Head of caudate nucleus (tissue), 42 donors: ENCODE measurements around the gene CADPS2.

Experiments
- DNase-seq, 42 donors: peaks; one replicate each; pipeline versions ENCODE4 v3.0.0 to v3.0.0-alpha.2; 2020 to 2021; ENCODE audit warnings: mixed read lengths in 7 of 42
- intact Hi-C: fragments of 100-400 bp; cut with DNase I; formaldehyde crosslinking; loops from one replicate; pipeline ENCODE4 v1.15.0; 2022

Gene CADPS2

DNA sequence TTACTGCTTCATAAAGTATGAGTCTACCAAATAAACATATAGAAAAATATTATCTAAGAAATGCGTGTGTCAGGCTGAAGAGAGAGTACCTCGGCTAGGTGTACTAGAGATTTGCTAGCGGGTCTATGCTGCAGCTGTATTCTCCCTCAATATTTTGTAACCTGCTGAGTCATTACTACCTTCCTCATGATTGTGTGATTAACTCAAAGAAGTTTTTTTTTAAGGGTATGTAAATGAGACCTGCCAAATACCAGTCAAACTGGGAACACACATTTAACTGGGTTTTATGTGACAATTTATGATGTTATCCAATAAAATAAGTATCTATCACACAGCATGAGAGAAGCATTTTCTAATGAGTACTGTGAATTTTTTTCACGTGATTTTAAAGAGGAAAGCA, 367.8 kb downstream of the CADPS2 start:
- DNase-seq, result no peak
- intact Hi-C loops, result no loop called here

GRCh38 chr7:122517576-122517975, 368.7 kb downstream of the CADPS2 start:
- no peak for DNase-seq
- intact Hi-C loops, result no loop called here

- no peak for DNase-seq
Observed at GRCh38 chr7:122515404-122515803, 370.9 kb downstream of the CADPS2 start.

GRCh38 chr7:122511268-122511667, 375.0 kb downstream of the CADPS2 start:
- no peak for DNase-seq
- intact Hi-C loops, result no loop called here

More at GRCh38 chr7:122515404-122515803, 370.9 kb downstream of the CADPS2 start:
- intact Hi-C loops, result no loop called here

- DNase-seq, result no peak
- intact Hi-C loops, result no loop called here
Observed at GRCh38 chr7:122507591-122507990, 378.7 kb downstream of the CADPS2 start.

DNA sequence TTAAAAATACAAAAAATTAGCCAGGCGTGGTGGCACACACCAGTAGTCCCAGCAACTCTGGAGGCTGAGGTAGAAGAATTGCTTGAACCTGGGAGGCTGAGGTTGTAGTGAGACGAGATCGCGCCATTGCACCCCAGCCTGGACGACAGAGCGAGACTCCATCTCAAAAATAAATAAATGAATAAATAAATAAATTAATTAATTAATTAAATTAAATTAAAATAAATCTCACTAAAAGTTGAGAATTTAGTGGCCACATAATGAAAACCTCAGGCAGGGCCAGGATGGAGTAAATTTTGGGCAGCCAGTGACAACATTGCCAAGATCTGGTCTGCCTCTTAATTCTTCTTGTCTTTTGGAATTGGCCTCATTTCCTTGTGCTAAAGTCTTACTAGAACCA, 394.3 kb downstream of the CADPS2 start:
- DNase-seq, result no peak
- intact Hi-C loops, result no loop called here

DNA sequence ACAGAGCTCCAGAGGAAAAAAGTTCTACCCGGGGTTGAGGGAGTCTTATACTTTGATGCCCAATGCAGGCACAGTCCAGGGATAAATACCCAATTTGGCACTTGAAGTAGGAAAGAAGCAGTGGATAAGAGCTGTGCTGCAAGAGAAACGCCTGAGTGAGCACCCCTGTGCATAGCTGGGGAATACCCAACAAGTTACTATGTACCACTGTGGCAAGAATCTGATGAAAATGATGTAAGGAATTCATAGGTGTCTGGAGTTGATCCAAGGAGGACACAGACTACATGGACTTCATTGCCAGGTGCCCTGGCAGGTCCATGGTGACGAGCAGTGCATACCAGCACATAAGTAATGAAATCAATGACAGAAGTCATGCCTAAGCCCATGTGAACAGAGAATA, 398.0 kb downstream of the CADPS2 start:
- intact Hi-C loops, result no loop called here
- DNase-seq, result no peak

- intact Hi-C loops, result no loop called here
- DNase-seq, result no peak
Observed at GRCh38 chr7:122487131-122487530, 399.1 kb downstream of the CADPS2 start.

- DNase-seq, result no peak
- intact Hi-C loops, result no loop called here
Observed at GRCh38 chr7:122485856-122486255, 400.4 kb downstream of the CADPS2 start.

DNA sequence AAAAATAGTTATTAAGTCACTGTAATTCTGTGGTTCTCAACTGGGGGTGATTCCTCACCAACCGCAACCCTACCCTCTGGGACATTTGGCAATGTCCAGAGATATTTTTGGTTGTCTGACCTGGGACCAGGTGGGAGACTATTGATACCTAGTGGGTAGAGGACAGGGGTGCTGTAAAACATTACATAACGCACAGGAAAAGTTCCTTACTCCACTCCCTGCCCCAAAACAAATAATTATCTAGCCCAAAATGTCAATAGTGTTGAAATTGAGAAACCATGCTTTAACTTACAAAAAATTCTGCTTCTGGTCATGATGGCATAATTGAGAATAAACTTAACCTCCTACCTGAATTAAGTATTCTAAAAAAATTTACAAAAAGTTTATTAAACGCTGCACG, 404.0 kb downstream of the CADPS2 start:
- intact Hi-C loops, result no loop called here

GRCh38 chr7:122470859-122471258, 415.4 kb downstream of the CADPS2 start:
- intact Hi-C loops, result no loop called here
- no peak for DNase-seq

More for the DNA sequence above, 404.0 kb downstream of the CADPS2 start:
- DNase-seq, result no peak

GRCh38 chr7:122468945-122469344, 417.3 kb downstream of the CADPS2 start:
- intact Hi-C loops, result no loop called here
- peak in 2 of 42 donors; percentile 3 to 9 for DNase-seq

GRCh38 chr7:122467661-122468449, 418.4 kb downstream of the CADPS2 start:
- intact Hi-C loops, result no loop called here
- no peak for DNase-seq

DNA sequence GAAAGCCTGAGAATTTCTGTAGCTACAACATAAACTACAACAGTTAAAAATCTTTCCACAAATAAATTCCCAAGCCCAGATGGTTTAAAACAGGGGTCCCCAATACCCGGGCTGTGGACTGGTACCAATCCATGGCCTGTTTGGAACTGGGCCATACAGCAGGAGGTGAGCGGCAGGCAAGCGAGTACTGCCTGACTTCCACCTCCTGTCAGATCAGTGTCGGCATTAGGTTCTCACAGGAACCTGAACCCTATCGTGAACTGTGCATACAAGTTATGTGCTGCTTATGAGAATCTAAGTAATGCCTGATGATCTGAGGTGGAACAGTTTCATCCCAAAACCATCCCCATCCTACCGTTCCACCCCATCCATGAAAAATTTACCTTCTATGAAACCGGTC, 421.0 kb downstream of the CADPS2 start:
- DNase-seq, result no peak
- intact Hi-C loops, result no loop called here

DNA sequence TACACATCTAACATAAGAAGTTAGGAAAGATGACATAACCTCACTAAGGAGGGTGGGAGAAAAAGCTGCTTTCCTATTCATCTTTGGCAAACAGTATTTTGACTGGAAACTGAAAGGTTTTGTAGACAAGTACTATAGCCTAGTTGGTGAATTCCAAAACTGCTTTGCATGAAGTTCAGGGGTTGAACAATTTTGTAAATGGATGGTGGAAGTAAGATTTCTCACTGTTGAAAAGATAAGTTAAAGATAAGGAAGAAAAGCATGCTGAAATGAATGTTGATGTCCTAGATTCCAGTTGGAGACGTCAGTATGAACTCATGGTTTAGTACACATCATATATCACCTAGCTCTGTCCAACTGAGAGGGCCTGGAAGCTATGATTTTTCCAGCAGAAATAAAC, 422.6 kb downstream of the CADPS2 start:
- intact Hi-C loops, result no loop called here

DNA sequence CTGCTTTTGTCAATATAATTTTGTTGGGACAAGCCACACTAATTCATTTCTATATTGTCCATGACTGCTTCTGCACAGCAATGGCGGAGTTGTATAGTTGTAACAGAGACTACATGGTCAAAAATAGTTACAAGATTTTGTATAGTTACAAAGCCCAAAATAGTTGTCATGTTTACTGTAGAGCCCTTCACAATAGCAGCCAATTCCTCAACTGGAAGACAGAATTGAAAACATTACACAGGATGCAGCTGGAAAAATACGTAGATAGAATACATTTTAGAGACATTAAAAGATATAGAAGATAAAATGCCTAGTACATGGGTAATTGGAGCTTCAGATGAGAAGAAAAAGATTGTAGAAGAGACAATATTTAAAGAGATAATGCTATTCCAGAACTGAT, 425.3 kb downstream of the CADPS2 start:
- no peak for DNase-seq
- intact Hi-C loops, result no loop called here

More for the DNA sequence above, 422.6 kb downstream of the CADPS2 start:
- no peak for DNase-seq

DNA sequence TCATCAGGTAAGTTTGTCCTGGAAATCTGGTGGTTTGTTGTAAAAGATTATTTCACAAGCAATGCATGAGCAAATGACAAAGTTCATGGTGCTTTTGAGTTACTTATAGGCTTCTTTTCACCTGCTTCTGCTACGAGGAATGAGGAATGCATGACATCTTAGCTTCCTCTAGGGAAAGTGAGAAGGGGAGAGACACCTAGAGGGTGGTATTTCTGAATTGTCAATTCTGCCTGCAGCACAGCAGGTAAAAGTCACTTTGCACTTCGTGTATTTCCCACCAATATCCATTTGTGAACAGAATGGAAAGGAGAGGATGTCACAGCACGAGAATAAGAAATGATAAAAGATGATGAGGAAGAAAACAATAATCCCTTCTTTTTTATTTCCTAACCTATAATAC, 428.3 kb downstream of the CADPS2 start:
- intact Hi-C loops, result no loop called here
- DNase-seq, result no peak

DNA sequence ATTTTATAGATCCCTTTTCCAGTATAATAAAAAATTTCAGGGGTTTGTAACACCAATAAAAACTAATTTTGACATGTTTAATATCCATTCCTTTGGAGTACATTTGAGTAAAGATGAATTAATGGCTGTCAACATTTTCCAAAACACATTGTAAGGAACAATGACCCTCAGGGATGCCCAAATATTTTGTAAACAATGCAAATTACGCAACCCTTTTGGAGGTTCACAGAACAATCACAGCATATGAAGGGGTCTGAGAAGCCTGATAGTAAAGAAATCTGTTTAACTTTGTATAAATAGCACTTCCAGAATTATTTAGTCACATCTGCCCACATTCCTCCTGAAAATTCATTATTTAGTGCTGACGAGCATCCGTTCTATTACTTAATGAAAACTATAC, 428.9 kb downstream of the CADPS2 start:
- DNase-seq, result no peak
- intact Hi-C loops, result no loop called here

GRCh38 chr7:122454776-122455507, 431.3 kb downstream of the CADPS2 start:
- intact Hi-C loops, result no loop called here

GRCh38 chr7:122453432-122453831, 432.8 kb downstream of the CADPS2 start:
- intact Hi-C loops, result no loop called here
- DNase-seq, result no peak

More at GRCh38 chr7:122454776-122455507, 431.3 kb downstream of the CADPS2 start:
- no peak for DNase-seq
